ENCODE measurements around the gene CADM2. TPM values are rescaled to one million over a fixed set of nuclear protein-coding genes. Genes with fewer than 3 reads are reported as not detected.

The CADM2 gene
- total RNA-seq, 1 donor from 2014 or later, result 4.0 TPM

- H3K27ac Mint-ChIP-seq, result no peak overlapping the region
- no peak overlapping the region for H3K4me3 Mint-ChIP-seq
- H3K36me3 Mint-ChIP-seq, result no peaks in the 10 kb centered on the region
- no peaks in the 10 kb centered on the region for H3K4me1 Mint-ChIP-seq (ENCODE audit: unreplicated experiment)
- no peaks in the 10 kb centered on the region for H3K9me3 Mint-ChIP-seq
- no peak for DNase-seq (ENCODE audit: extremely low spot score, unreplicated experiment)
- no peaks in the 10 kb centered on the region for H3K27me3 Mint-ChIP-seq
- no peak for TF ChIP-seq CTCF (conservative IDR thresholded peaks at IDR 0.05)
These were observed 626.1 kb downstream of the CADM2 start for GRCh38 chr3:85584779-85585356.

GRCh38 chr3:85586018-85586417 is 627.2 kb downstream of the CADM2 start:
- Mint-ChIP-seq H3K4me3 (no peak overlapping the region), H3K27ac (no peak overlapping the region)
- no peak for DNase-seq (ENCODE audit: extremely low spot score, unreplicated experiment)

GRCh38 chr3:85589145-85589544 is 630.4 kb downstream of the CADM2 start:
- no peak for TF ChIP-seq CTCF (conservative IDR thresholded peaks at IDR 0.05)
- Mint-ChIP-seq H3K27ac (no peak overlapping the region), H3K36me3 (no peaks in the 10 kb centered on the region), H3K4me1 (ENCODE audit: unreplicated experiment) (no peaks in the 10 kb centered on the region), H3K4me3 (no peak overlapping the region), H3K27me3 (no peaks in the 10 kb centered on the region), H3K9me3 (no peaks in the 10 kb centered on the region)
- no peak for DNase-seq (ENCODE audit: extremely low spot score, unreplicated experiment)

More at GRCh38 chr3:85586018-85586417, 627.2 kb downstream of the CADM2 start:
- no peaks in the 10 kb centered on the region for H3K36me3 Mint-ChIP-seq
- TF ChIP-seq CTCF (conservative IDR thresholded peaks at IDR 0.05), result no peak
- no peaks in the 10 kb centered on the region for H3K9me3 Mint-ChIP-seq
- no peaks in the 10 kb centered on the region for H3K27me3 Mint-ChIP-seq
- no peaks in the 10 kb centered on the region for H3K4me1 Mint-ChIP-seq (ENCODE audit: unreplicated experiment)

GRCh38 chr3:85591451-85591850 is 632.7 kb downstream of the CADM2 start:
- Mint-ChIP-seq H3K27me3 (no peaks in the 10 kb centered on the region), H3K36me3 (no peaks in the 10 kb centered on the region), H3K27ac (no peak overlapping the region), H3K4me3 (no peak overlapping the region), H3K9me3 (no peaks in the 10 kb centered on the region), H3K4me1 (ENCODE audit: unreplicated experiment) (no peaks in the 10 kb centered on the region)
- no peak for DNase-seq (ENCODE audit: extremely low spot score, unreplicated experiment)
- no peak for TF ChIP-seq CTCF (conservative IDR thresholded peaks at IDR 0.05)

GRCh38 chr3:85592256-85592655 is 633.5 kb downstream of the CADM2 start:
- Mint-ChIP-seq H3K27me3 (no peaks in the 10 kb centered on the region), H3K4me3 (no peak overlapping the region), H3K36me3 (no peaks in the 10 kb centered on the region), H3K9me3 (no peaks in the 10 kb centered on the region), H3K27ac (no peak overlapping the region), H3K4me1 (ENCODE audit: unreplicated experiment) (no peaks in the 10 kb centered on the region)
- no peak for TF ChIP-seq CTCF (conservative IDR thresholded peaks at IDR 0.05)
- DNase-seq (ENCODE audit: extremely low spot score, unreplicated experiment), result no peak

GRCh38 chr3:85594676-85595075 is 635.9 kb downstream of the CADM2 start:
- DNase-seq (ENCODE audit: extremely low spot score, unreplicated experiment), result no peak
- Mint-ChIP-seq H3K4me1 (ENCODE audit: unreplicated experiment) (no peaks in the 10 kb centered on the region), H3K27me3 (no peaks in the 10 kb centered on the region), H3K36me3 (no peaks in the 10 kb centered on the region), H3K27ac (no peak overlapping the region), H3K9me3 (no peaks in the 10 kb centered on the region), H3K4me3 (no peak overlapping the region)
- no peak for TF ChIP-seq CTCF (conservative IDR thresholded peaks at IDR 0.05)
